Measurements from ENCODE around the gene SIGLEC12. TPM values are rescaled to one million over a fixed set of nuclear protein-coding genes. Genes with fewer than 3 reads are reported as not detected.

Gene SIGLEC12
- total RNA-seq, 1 donor from 2014 or later: not detected

DNA sequence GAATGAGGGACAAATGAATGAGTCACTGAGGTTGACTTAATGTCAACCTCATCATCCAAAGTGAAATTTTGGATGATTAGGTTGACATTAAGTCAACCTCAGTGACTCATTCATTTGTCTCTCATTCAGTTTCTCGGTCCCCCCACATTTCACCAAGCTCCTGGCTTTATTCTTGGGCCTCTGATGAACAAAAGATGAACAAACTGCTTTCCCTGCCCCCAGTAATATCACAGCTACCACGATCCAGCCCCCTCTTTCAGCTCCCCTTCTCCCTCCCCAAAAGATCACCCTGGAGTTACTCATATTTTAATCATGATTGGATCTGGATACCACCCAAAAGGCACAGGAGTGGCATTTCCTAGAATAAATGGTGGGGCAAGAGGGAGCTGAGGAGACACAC, 12.5 kb downstream of the SIGLEC12 start:
- DNase-seq (ENCODE audit: extremely low spot score, unreplicated experiment): no peak
- Mint-ChIP-seq H3K36me3 (no peaks in the 10 kb centered on the region), H3K9me3 (peaks cover 5% of the 10 kb centered on the region), H3K27me3 (peaks cover 4% of the 10 kb centered on the region), H3K4me1 (ENCODE audit: unreplicated experiment) (no peaks in the 10 kb centered on the region), H3K27ac (no peak overlapping the region), H3K4me3 (no peak overlapping the region)
- TF ChIP-seq, protein P1, sequence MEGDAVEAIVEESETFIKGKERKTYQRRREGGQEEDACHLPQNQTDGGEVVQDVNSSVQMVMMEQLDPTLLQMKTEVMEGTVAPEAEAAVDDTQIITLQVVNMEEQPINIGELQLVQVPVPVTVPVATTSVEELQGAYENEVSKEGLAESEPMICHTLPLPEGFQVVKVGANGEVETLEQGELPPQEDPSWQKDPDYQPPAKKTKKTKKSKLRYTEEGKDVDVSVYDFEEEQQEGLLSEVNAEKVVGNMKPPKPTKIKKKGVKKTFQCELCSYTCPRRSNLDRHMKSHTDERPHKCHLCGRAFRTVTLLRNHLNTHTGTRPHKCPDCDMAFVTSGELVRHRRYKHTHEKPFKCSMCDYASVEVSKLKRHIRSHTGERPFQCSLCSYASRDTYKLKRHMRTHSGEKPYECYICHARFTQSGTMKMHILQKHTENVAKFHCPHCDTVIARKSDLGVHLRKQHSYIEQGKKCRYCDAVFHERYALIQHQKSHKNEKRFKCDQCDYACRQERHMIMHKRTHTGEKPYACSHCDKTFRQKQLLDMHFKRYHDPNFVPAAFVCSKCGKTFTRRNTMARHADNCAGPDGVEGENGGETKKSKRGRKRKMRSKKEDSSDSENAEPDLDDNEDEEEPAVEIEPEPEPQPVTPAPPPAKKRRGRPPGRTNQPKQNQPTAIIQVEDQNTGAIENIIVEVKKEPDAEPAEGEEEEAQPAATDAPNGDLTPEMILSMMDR (conservative IDR thresholded peaks at IDR 0.05): no peak

DNA sequence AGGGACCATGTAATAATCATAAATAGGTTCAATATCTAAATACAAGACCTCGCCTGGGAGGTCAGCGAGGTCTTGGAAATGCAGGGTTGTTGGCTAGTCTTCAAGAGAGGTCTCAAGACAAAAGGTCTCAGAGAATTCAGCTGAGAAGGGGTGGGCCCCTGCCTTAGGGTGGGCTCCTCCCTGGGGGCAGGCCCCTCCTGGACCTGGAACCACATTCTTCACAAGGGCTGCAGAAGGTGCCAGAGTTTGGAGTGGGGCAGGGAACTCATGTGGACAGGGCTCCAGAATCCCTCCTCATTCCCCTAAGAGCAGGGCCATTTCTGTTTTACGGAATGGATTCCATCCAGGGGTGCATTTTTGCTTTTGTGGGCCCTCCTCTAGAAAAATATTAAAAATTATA, 13.1 kb downstream of the SIGLEC12 start:
- Mint-ChIP-seq H3K4me1 (ENCODE audit: unreplicated experiment) (no peaks in the 10 kb centered on the region), H3K36me3 (no peaks in the 10 kb centered on the region), H3K27me3 (peaks cover 4% of the 10 kb centered on the region), H3K9me3 (peaks cover 5% of the 10 kb centered on the region), H3K27ac (no peak overlapping the region), H3K4me3 (no peak overlapping the region)
- TF ChIP-seq, protein P1 (conservative IDR thresholded peaks at IDR 0.05): no peak
- DNase-seq (ENCODE audit: extremely low spot score, unreplicated experiment): no peak

DNA sequence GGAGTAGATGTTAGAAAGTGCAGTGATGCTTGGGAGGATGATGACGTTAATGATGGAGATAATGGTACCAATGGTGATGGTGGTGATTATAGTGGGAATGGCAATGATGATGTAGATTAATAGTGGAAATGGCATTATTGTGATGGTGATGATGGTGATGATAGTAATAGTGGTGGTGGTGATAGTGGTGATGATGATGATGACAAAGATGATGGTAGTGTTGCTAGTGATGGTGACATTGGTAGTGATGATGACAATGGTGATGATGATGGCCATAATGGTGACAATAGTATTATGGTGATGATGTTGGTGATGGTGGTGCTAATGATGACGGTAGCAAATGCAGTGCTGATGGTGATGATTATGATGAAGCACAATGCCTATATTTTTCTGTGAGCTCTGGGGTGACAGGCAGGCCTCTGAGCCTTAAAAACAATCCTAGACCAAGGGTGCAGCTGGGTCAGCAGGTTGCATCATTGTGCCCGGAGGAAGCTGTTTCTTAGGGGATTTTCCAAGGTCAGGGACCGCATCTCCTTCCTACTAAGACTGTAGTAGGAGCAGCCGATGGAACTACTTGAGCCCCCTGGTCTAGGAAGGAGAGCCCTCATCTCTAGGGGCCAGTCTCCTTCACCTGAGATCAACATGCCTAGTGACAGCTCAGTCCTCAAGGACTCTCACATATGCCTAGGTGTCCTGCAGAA, 15.5 kb downstream of the SIGLEC12 start:
- no peaks in the 10 kb centered on the region for H3K36me3 Mint-ChIP-seq
- no peaks in the 10 kb centered on the region for H3K4me1 Mint-ChIP-seq (ENCODE audit: unreplicated experiment)
- DNase-seq (ENCODE audit: extremely low spot score, unreplicated experiment): no peak
- no peak overlapping the region for H3K27ac Mint-ChIP-seq
- TF ChIP-seq, protein P1 (conservative IDR thresholded peaks at IDR 0.05): no peak
- peaks cover 5% of the 10 kb centered on the region for H3K9me3 Mint-ChIP-seq
- H3K27me3 Mint-ChIP-seq: peaks cover 4% of the 10 kb centered on the region
- no peak overlapping the region for H3K4me3 Mint-ChIP-seq

DNA sequence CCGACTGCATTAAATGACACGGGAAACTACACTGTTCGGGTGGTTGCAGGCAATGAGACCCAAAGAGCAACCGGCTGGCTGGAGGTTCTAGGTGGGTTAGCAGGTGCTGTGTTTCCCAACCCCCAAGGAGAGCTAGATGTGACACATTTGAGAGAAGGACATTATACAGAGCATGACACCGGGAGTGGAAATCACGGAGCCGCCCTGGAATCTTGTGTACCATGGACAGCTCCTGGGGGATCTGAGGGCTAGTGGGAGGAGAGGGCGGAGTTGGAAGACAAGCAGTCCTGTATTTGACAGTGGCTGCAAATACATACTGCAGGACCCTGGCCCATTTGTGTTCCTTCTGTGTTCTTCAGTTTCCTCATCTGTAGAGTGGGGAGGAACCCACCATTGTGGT, 21.0 kb downstream of the SIGLEC12 start:
- DNase-seq (ENCODE audit: extremely low spot score, unreplicated experiment): no peak

DNA sequence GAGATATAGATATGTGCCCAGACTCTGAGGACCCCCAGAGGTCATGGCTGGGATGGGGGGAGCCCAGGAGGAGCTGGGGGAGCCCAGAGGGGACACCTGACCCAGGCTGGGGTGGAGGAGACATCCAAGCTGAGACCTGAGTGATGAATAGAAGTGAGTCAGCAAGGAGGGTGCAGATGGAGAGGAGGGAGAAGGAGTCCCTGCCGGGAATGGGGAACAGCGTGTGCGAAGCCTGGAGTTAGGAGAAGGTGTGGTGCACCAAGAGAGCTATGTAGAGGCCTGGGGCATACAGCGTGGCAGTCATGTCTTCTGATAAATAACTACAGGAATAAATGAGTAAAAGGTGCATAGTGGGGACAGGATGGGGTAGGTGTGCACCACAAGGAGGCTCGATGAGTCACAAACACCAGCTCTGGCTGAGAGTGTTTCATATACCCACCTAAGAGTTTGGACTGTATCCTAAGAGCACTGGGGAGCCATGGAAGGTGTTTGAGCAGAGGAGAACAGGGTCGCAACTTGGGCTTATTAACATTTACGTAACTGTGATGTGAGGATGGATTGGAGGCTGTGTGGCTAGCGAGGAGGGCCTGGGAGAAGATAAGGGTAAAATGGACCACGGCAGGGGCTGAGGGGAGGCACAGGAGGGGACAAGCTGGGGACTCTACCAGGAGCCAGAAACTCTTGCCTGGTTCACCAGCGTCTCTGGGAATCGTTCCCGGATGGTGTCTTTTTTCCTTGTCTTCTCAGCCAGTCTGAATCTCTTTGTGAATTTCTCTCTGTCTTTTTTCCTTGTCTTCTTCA, 21.9 kb downstream of the SIGLEC12 start:
- Mint-ChIP-seq H3K36me3 (no peaks in the 10 kb centered on the region), H3K4me3 (no peak overlapping the region), H3K9me3 (no peaks in the 10 kb centered on the region), H3K27ac (no peak overlapping the region), H3K27me3 (peaks cover 12% of the 10 kb centered on the region), H3K4me1 (ENCODE audit: unreplicated experiment) (no peaks in the 10 kb centered on the region)
- no peak for DNase-seq (ENCODE audit: extremely low spot score, unreplicated experiment)
- TF ChIP-seq, protein P1 (conservative IDR thresholded peaks at IDR 0.05): no peak

More for the DNA sequence above, 21.0 kb downstream of the SIGLEC12 start:
- H3K9me3 Mint-ChIP-seq: no peaks in the 10 kb centered on the region
- peaks cover 12% of the 10 kb centered on the region for H3K27me3 Mint-ChIP-seq
- TF ChIP-seq, protein P1 (conservative IDR thresholded peaks at IDR 0.05): no peak
- no peak overlapping the region for H3K4me3 Mint-ChIP-seq
- H3K27ac Mint-ChIP-seq: no peak overlapping the region
- H3K4me1 Mint-ChIP-seq (ENCODE audit: unreplicated experiment): no peaks in the 10 kb centered on the region
- H3K36me3 Mint-ChIP-seq: no peaks in the 10 kb centered on the region
